GM19452 (cell line): Measurements from ENCODE around the gene ATP5F1C.
"Not testable (repeated sequence)": the region's sequence is repeated elsewhere in the genome, so short reads cannot be mapped to it uniquely, and the experiment has no call there.

Experiments
- ATAC-seq: cut with Tn5 transposase; IDR thresholded peaks from one replicate; pipeline ENCODE4 v1.9.1; 2021; ENCODE audit not compliant: unreplicated experiment

ATP5F1C gene

GRCh38 chr10:7792541-7792940, 4.6 kb downstream of the ATP5F1C start:
- ATAC-seq, result no peak

- ATAC-seq, result no peak
Observed at GRCh38 chr10:7794251-7795026, 6.5 kb downstream of the ATP5F1C start.

GRCh38 chr10:7795605-7796004, 7.6 kb downstream of the ATP5F1C start:
- no peak for ATAC-seq

- no peak for ATAC-seq
Observed at GRCh38 chr10:7797582-7797981, 9.6 kb downstream of the ATP5F1C start.

- no peak for ATAC-seq
Observed at GRCh38 chr10:7802606-7803005, 14.6 kb downstream of the ATP5F1C start.

- no peak for ATAC-seq
Observed at GRCh38 chr10:7804216-7804615, 16.2 kb downstream of the ATP5F1C start.

DNA sequence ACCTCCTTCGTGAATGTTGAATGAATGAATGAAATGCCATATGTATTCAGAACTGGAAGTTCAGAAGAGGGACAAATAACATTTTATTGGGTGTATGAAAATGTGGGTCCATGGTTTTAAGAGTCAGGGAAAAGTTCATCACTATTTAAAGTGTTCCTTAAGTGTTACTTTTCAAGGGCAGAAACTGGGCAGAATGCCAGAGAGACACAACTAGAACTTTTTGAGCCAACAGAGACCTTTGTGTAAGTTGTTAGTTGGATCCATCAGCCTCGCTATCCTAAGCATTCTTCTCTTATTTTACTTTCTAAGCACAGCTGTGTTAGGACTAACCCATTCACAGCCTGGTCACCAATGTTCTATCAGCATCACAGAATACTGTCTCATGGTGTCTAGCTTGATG, 16.8 kb downstream of the ATP5F1C start:
- no peak for ATAC-seq

- ATAC-seq, result no peak
Observed at GRCh38 chr10:7808686-7809267, 20.8 kb downstream of the ATP5F1C start.

- ATAC-seq, result no peak
Observed at GRCh38 chr10:7810443-7810842, 22.5 kb downstream of the ATP5F1C start.

- no peak for ATAC-seq
Observed at GRCh38 chr10:7811000-7811399, 23.0 kb downstream of the ATP5F1C start.

- not testable (repeated sequence) for ATAC-seq
Observed at GRCh38 chr10:7811743-7812142, 23.8 kb downstream of the ATP5F1C start.

GRCh38 chr10:7813481-7813880, 25.5 kb downstream of the ATP5F1C start:
- no peak for ATAC-seq

DNA sequence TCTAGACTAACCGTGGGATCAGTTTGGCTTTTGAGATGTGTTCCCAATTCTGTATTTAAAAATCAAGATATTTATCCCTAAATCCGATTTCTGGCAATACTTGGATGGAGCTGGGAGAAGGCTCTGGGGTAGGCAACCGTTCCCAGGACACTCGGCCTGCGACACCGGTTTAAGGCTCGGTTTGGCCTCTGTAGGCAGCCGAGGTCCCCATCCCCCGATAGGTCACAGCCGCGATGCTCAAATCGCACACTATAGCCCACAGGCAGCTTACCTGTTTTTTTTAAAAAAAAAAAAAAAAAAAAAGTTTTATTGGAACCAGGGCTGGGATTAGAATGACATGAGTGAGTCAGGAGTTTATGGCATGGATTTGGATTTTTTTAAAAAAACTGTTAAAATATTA, 29.6 kb downstream of the ATP5F1C start:
- no peak for ATAC-seq

DNA sequence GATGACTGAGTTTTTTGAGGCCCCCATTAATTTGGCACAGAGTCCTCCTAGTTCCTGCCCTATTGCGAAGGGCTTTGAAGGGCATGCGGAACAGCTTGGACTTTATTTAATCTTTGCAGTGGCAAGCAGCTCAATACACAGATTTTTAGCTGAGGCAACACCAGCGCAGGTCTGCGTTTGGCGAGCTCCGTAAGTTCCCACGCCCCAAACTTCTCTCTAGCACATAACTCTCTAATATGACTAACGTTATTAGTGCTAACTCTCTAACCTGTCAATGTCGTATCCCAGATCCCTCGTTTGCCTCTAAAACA, 30.0 kb downstream of the ATP5F1C start:
- peak; percentile 14 for ATAC-seq

DNA sequence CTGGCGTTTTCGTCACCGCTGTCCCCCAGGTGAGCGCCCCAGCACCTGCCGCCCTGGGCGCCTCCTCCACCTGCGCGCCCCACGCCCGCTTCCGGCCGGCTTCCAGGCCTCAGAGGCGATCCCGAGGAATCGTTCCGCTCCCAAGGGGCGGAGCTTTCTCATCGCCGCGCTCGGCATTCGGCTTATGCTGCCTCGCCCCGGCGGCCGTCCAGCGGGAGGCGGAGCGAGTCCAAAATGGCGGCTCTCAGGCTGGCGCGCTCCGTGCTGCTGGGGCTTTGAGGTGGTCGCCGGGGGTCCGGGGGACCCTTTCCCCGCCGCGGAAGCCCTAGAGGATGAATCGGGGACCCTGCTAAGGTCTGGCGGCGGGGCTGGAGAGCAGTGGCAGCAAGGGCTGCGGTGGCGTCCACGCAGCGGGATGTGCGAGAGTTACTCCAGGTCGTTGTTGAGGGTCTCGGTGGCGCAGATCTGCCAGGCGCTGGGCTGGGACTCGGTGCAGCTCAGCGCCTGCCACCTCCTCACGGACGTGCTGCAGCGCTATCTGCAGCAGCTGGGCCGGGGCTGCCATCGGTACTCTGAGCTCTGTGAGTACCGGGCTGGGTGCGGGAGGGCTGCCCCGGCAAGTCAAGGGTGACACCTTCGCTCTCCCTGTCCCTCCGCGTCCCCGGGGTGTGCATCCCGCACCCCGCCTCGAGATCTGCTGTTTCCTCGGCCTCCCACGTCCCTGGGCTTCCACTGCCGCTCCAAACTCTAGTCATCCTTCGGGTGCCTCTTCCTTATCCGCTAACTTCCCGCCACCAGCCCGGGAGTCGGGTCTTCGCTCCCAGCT, 30.5 kb downstream of the ATP5F1C start, which contains the start of gene TAF3:
Gene TAF3, plus strand, starts transcription at position 211 of the 826 bp plus-strand sequence. Its CDS starts 205 bp downstream, at position 416.
- ATAC-seq, result peak; percentile 89

- ATAC-seq, result peak; percentile 41
Observed at GRCh38 chr10:7819121-7819460, 31.1 kb downstream of the ATP5F1C start.

DNA sequence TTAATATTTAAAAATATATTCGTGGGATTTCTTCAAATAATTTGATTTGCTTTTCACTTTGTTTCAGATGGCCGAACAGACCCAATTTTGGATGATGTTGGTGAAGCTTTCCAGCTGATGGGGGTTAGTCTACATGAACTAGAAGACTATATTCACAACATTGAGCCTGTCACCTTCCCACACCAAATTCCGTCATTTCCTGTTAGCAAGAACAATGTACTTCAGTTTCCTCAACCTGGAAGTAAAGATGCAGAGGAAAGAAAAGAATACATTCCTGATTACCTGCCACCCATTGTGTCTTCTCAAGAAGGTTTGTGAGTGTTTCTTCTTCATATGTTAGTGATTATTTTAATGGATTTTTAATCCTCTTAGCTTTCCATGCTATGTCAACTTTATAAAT, 36.3 kb downstream of the ATP5F1C start:
- no peak for ATAC-seq

DNA sequence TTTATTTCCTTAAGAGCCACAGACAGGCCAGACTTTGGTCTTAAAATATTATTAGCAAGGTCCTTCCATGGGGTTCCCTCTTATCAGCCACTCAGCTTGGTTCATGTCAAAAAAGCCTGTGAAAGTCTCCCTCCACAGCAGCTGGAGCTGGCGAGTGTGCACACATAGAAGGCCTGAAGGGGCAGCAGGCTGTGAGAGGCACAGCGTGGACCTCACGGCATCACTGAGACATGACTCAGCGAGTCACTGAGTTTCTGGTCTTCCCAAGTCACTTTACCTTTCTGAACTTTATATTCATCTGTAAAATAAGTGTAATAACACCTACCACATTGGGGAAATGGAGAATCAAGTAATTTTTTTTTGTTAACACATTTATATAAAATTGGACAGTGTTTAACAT, 39.0 kb downstream of the ATP5F1C start:
- no peak for ATAC-seq

DNA sequence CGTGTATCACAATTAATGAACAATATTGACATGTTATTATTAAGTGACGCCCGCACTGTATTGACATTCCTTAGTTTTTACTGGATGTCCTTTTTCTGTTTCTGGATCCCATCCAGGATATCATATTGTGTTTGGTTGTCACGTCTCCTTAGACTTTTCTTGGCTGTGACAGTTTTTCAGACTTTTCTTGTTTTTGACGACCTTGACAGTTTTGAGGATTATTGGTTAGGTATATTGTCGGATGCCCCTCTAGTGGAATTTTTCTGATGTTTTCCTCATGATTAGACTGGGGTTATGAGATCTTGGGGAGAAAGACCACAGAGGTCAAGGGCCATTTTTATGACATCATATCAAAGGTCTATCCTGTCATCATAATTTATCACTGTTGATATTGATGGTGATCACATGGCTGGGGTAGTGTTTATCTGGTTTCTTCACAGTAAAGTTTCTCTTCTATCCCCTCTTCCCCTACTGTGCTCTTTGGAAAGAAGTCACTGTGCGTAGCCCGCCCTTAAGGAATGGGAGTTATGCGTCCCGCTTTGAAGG, 41.4 kb downstream of the ATP5F1C start:
- ATAC-seq, result no peak

- no peak for ATAC-seq
Observed at GRCh38 chr10:7832060-7832459, 44.1 kb downstream of the ATP5F1C start.

GRCh38 chr10:7833210-7833609, 45.2 kb downstream of the ATP5F1C start:
- no peak for ATAC-seq

GRCh38 chr10:7834262-7834661, 46.3 kb downstream of the ATP5F1C start:
- ATAC-seq, result no peak
